OCI-LY1 (cell line): ENCODE results near the gene ACYP2.

Experiments
- H2AFZ ChIP-seq: fragments of 200-600 bp; sonication (generic), shearing (Covaris generic); 2 replicates; pipeline ENCODE4 v1.6.0; 2014; ENCODE audit warnings: antibody characterized with exemption, mild to moderate bottlenecking, low read length
- H3F3A ChIP-seq: fragments of 200-600 bp; sonication (generic), shearing (Covaris generic); 2 replicates; pipeline ENCODE4 v1.6.0; 2014; ENCODE audit warnings: mild to moderate bottlenecking, antibody characterized with exemption, low read length, moderate library complexity; ENCODE audit not compliant: insufficient read depth
- H3K27ac ChIP-seq: fragments of 200-600 bp; sonication (generic); 2 replicates; pipeline ENCODE4 v1.5.1; 2014; ENCODE audit warnings: low read length, mixed run types, mild to moderate bottlenecking, low read depth; ENCODE audit not compliant: poor library complexity, severe bottlenecking
- H3K27me3 ChIP-seq: fragments of 200-600 bp; sonication (generic); 2 replicates; pipeline ENCODE4 v1.6.0; 2014; ENCODE audit warnings: antibody characterized with exemption, mild to moderate bottlenecking, low read length, moderate library complexity; ENCODE audit not compliant: insufficient read depth
- H3K36me3 ChIP-seq: fragments of 200-600 bp; sonication (generic); 2 replicates; pipeline ENCODE4 v1.6.1; 2014; ENCODE audit warnings: mild to moderate bottlenecking, antibody characterized with exemption, low read length, moderate library complexity, mixed read lengths; ENCODE audit not compliant: insufficient read depth
- H3K4me1 ChIP-seq: fragments of 200-600 bp; sonication (generic); 2 replicates; pipeline ENCODE4 v1.5.1; 2014; ENCODE audit warnings: mild to moderate bottlenecking, low read length, moderate library complexity; ENCODE audit not compliant: insufficient read depth, severe bottlenecking
- H3K4me2 ChIP-seq: fragments of 200-600 bp; sonication (generic), shearing (Covaris generic); 2 replicates; pipeline ENCODE4 v1.6.1; 2014; ENCODE audit warnings: low read length
- H3K4me3 ChIP-seq: fragments of 200-600 bp; sonication (generic); 2 replicates; pipeline ENCODE4 v1.5.1; 2014; ENCODE audit warnings: low read length, low read depth, mild to moderate bottlenecking, mixed read lengths; ENCODE audit not compliant: poor library complexity, severe bottlenecking
- H3K79me2 ChIP-seq: fragments of 200-600 bp; shearing (Covaris generic); 2 replicates; pipeline ENCODE4 v1.6.1; 2016; ENCODE audit warnings: mixed run types, low read length, mixed read lengths; ENCODE audit not compliant: insufficient read depth
- H3K9ac ChIP-seq: fragments of 200-600 bp; sonication (generic), shearing (Covaris generic); 2 replicates; pipeline ENCODE4 v1.6.1; 2014; ENCODE audit warnings: mild to moderate bottlenecking, low read length, mixed read lengths
- H3K9me2 ChIP-seq: fragments of 200-600 bp; sonication (generic), shearing (Covaris generic); 2 replicates; pipeline ENCODE4 v1.6.1; 2014; ENCODE audit warnings: low read depth, mild to moderate bottlenecking, low read length, mixed read lengths
- H3K9me3 ChIP-seq: fragments of 200-600 bp; shearing (Covaris generic); 2 replicates; pipeline ENCODE4 v1.6.1; 2014; ENCODE audit warnings: low read length, mixed read lengths
- H4K20me1 ChIP-seq: fragments of 200-600 bp; sonication (generic), shearing (Covaris generic); 2 replicates; pipeline ENCODE4 v1.6.0; 2016; ENCODE audit warnings: mild to moderate bottlenecking, low read length; ENCODE audit not compliant: insufficient read depth
- CTCF ChIP-seq: fragments of 200-600 bp; sonication (generic), shearing (Covaris generic); IDR thresholded peaks from 2 replicates; pipeline ENCODE4 v1.5.1; 2017; ENCODE audit warnings: mild to moderate bottlenecking, antibody characterized with exemption, low read length, moderate library complexity, mixed read lengths
- EZH2 ChIP-seq: fragments of 200-600 bp; sonication (generic), shearing (Covaris generic); IDR thresholded peaks from 2 replicates; pipeline ENCODE4 v1.8.0; 2017; ENCODE audit warnings: borderline replicate concordance, mixed run types, mild to moderate bottlenecking, antibody characterized with exemption, low read length, moderate library complexity, mixed read lengths

Gene ACYP2

GRCh38 chr2:54226260-54226659 is 110.8 kb downstream of the ACYP2 start:
- Histone ChIP-seq H3K4me3 (no peak overlapping the region), H2AFZ (no peak overlapping the region), H3K9ac (no peak overlapping the region)

DNA sequence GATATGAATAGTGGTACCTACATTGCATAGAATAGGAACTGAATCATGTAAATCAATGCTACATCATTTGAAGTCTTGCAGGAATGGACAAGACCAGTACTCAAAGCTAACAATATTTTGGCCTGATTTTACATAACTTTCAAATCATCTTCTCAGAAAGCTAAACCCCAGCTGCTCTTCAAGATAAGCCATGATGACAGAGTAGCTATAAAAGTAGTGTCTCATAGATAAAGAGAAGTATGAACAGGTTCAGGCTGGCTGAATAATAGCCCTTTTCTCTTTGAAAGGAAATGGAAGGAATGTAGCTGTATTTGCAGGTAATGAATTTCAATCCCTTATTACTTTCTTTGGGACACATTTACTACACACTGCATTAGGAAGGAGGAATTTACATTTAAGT is 112.4 kb downstream of the ACYP2 start:
- no peaks in the 10 kb centered on the region for H4K20me1 ChIP-seq
- H3K36me3 ChIP-seq, result peaks cover 4% of the 10 kb centered on the region; the same call in 1 of the 2 replicates
- no peak overlapping the region for H3K9ac ChIP-seq
- H3K4me2 ChIP-seq, result no peak overlapping the region
- H3K79me2 ChIP-seq, result no peaks in the 10 kb centered on the region
- no peak for TF ChIP-seq EZH2
- no peak for TF ChIP-seq CTCF
- H2AFZ ChIP-seq, result no peak overlapping the region
- H3K9me2 ChIP-seq, result no peaks in the 10 kb centered on the region
- H3K4me1 ChIP-seq, result no peaks in the 10 kb centered on the region
- no peaks in the 10 kb centered on the region for H3K9me3 ChIP-seq
- H3F3A ChIP-seq, result no peaks in the 10 kb centered on the region
- H3K27ac ChIP-seq, result no peak overlapping the region
- no peak overlapping the region for H3K4me3 ChIP-seq
- no peaks in the 10 kb centered on the region for H3K27me3 ChIP-seq

More at GRCh38 chr2:54226260-54226659, 110.8 kb downstream of the ACYP2 start:
- peaks cover 4% of the 10 kb centered on the region; the same call in 1 of the 2 replicates for H3K36me3 ChIP-seq
- H3K4me2 ChIP-seq, result no peak overlapping the region
- no peaks in the 10 kb centered on the region for H3K9me3 ChIP-seq
- H4K20me1 ChIP-seq, result no peaks in the 10 kb centered on the region
- no peaks in the 10 kb centered on the region for H3K27me3 ChIP-seq
- no peaks in the 10 kb centered on the region for H3F3A ChIP-seq
- no peaks in the 10 kb centered on the region for H3K9me2 ChIP-seq
- H3K79me2 ChIP-seq, result no peaks in the 10 kb centered on the region
- no peak overlapping the region for H3K27ac ChIP-seq
- TF ChIP-seq EZH2 (no peak), CTCF (no peak)
- H3K4me1 ChIP-seq, result no peaks in the 10 kb centered on the region

DNA sequence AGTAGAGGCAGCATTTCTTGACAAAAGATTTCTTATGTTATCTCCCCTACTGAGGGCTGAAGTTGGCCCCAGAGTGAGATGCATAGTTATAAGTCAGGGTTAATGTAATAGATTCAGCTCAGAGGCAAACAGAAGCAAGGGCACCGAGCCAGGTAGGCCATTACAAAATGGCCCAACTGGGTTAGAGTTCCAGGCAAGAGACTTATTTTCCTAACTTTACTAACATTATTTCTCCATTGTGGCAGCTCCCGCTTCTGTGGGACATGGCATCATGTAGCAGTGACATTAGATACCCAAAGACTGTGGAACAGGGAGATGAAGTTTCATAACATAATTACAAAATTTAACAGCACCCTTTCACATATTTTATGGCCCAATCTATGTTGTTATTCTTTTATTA is 113.5 kb downstream of the ACYP2 start:
- H3K27ac ChIP-seq, result no peak overlapping the region
- H3K4me3 ChIP-seq, result no peak overlapping the region
- H3K36me3 ChIP-seq, result peaks cover 4% of the 10 kb centered on the region; the same call in 1 of the 2 replicates
- H3K9me2 ChIP-seq, result no peaks in the 10 kb centered on the region
- H3K4me2 ChIP-seq, result no peak overlapping the region
- TF ChIP-seq EZH2 (no peak), CTCF (no peak)
- no peaks in the 10 kb centered on the region for H3K4me1 ChIP-seq
- H3K79me2 ChIP-seq, result no peaks in the 10 kb centered on the region
- no peaks in the 10 kb centered on the region for H3K27me3 ChIP-seq
- no peaks in the 10 kb centered on the region for H3F3A ChIP-seq
- no peak overlapping the region for H3K9ac ChIP-seq
- no peaks in the 10 kb centered on the region for H3K9me3 ChIP-seq
- no peaks in the 10 kb centered on the region for H4K20me1 ChIP-seq
- H2AFZ ChIP-seq, result no peak overlapping the region
